HEK293 (cell line): ENCODE measurements around the gene ENGASE.

Experiments used
- CTCF ChIP-seq: fragments of 450-650 bp; formaldehyde crosslinking; IDR thresholded peaks from 2 replicates; pipeline ENCODE4 v1.5.1; 2016; ENCODE audit warnings: missing biosample characterization, missing genetic modification characterization
- MEIS1 ChIP-seq: sonication (generic); formaldehyde crosslinking; IDR thresholded peaks from 2 replicates; pipeline ENCODE4 v1.8.1; 2022; ENCODE audit warnings: missing genetic modification reagents, mild to moderate bottlenecking, borderline replicate concordance
- PBX3 ChIP-seq: sonication (generic); formaldehyde crosslinking; IDR thresholded peaks from 2 replicates; pipeline ENCODE4 v1.8.1; 2022; ENCODE audit warnings: mild to moderate bottlenecking, moderate library complexity, missing genetic modification reagents
- ZBTB1 ChIP-seq: fragments of 450-650 bp; formaldehyde crosslinking; IDR thresholded peaks from 2 replicates; pipeline ENCODE4 v1.5.1; 2016; ENCODE audit warnings: missing biosample characterization, missing genetic modification characterization
- ZBTB11 ChIP-seq: fragments of 450-650 bp; formaldehyde crosslinking; conservative IDR thresholded peaks from 2 replicates; pipeline ENCODE4 v1.5.1; 2016; ENCODE audit warnings: low read depth, missing biosample characterization, missing genetic modification characterization
- ZNF24 ChIP-seq: fragments of 450-650 bp; formaldehyde crosslinking; IDR thresholded peaks from 2 replicates; pipeline ENCODE4 v1.5.1; 2016; ENCODE audit warnings: missing biosample characterization, missing genetic modification characterization
- ZNF426 ChIP-seq: fragments of 450-650 bp; formaldehyde crosslinking; IDR thresholded peaks from 2 replicates; pipeline ENCODE4 v1.5.1; 2017; ENCODE audit warnings: missing biosample characterization, missing genetic modification characterization, mild to moderate bottlenecking, inconsistent platforms, moderate library complexity
- ZNF529 ChIP-seq: fragments of 450-650 bp; formaldehyde crosslinking; IDR thresholded peaks from 2 replicates; pipeline ENCODE4 v1.5.1; 2017; ENCODE audit warnings: missing genetic modification characterization, missing biosample characterization; ENCODE audit not compliant: insufficient replicate concordance
- ZNF530 ChIP-seq: fragments of 450-650 bp; formaldehyde crosslinking; IDR thresholded peaks from 2 replicates; pipeline ENCODE4 v1.5.1; 2016; ENCODE audit warnings: low read depth, missing biosample characterization, missing genetic modification characterization
- ZNF580 ChIP-seq: fragments of 450-650 bp; formaldehyde crosslinking; IDR thresholded peaks from 2 replicates; pipeline ENCODE4 v1.5.1; 2016; ENCODE audit warnings: missing biosample characterization, missing genetic modification characterization
- ZNF654 ChIP-seq: fragments of 450-650 bp; formaldehyde crosslinking; IDR thresholded peaks from 2 replicates; pipeline ENCODE4 v1.5.1; 2016; ENCODE audit warnings: low read depth, missing biosample characterization, missing genetic modification characterization
- ZNF670 ChIP-seq: fragments of 450-650 bp; formaldehyde crosslinking; IDR thresholded peaks from 2 replicates; pipeline ENCODE4 v1.5.1; 2016; ENCODE audit warnings: missing biosample characterization, missing genetic modification characterization, low read depth
- ZNF701 ChIP-seq: fragments of 450-650 bp; formaldehyde crosslinking; IDR thresholded peaks from 2 replicates; pipeline ENCODE4 v1.5.1; 2016; ENCODE audit warnings: missing biosample characterization, missing genetic modification characterization
- ZSCAN18 ChIP-seq: fragments of 450-650 bp; formaldehyde crosslinking; IDR thresholded peaks from 2 replicates; pipeline ENCODE4 v1.5.1; 2016; ENCODE audit warnings: missing biosample characterization, missing genetic modification characterization

GRCh38 chr17:79054200-79054960 is 20.2 kb upstream of the ENGASE start:
- TF ChIP-seq CTCF (tag by site-specific recombination): no peak
- TF ChIP-seq ZBTB1 (tag by site-specific recombination): no peak
- no peak for TF ChIP-seq PBX3 (CRISPR knock-in tag)
- TF ChIP-seq ZNF426 (tag by site-specific recombination): no peak
- TF ChIP-seq MEIS1 (CRISPR knock-in tag): no peak
- no peak for TF ChIP-seq ZNF24 (tag by site-specific recombination)
- TF ChIP-seq ZNF580: no peak
- TF ChIP-seq ZNF654 (tag by site-specific recombination): no peak
- no peak for TF ChIP-seq ZNF530 (tag by site-specific recombination)
- TF ChIP-seq ZNF670: no peak
- no peak for TF ChIP-seq ZNF701 (tag by site-specific recombination)
- TF ChIP-seq ZBTB11 (tag by site-specific recombination): no peak
- no peak for TF ChIP-seq ZNF529 (tag by site-specific recombination)
- no peak for TF ChIP-seq ZSCAN18 (tag by site-specific recombination)
